HEK293 (cell line): ENCODE measurements around the gene TTC7B.

Source experiments
- CTCF ChIP-seq: fragments of 450-650 bp; formaldehyde crosslinking; IDR thresholded peaks from 2 replicates; pipeline ENCODE4 v1.5.1; 2016; ENCODE audit warnings: missing biosample characterization, missing genetic modification characterization
- ZNF248 ChIP-seq: fragments of 450-650 bp; formaldehyde crosslinking; IDR thresholded peaks from 2 replicates; pipeline ENCODE4 v1.5.1; 2017; ENCODE audit warnings: missing biosample characterization, missing genetic modification characterization
- ZNF645 ChIP-seq: fragments of 450-650 bp; formaldehyde crosslinking; IDR thresholded peaks from 2 replicates; pipeline ENCODE4; 2016; ENCODE audit warnings: missing biosample characterization, missing genetic modification characterization

- no peak for TF ChIP-seq ZNF248 (tag by site-specific recombination)
- TF ChIP-seq CTCF (tag by site-specific recombination), result no peak
- no peak for TF ChIP-seq ZNF645 (tag by site-specific recombination)
These were observed 255.2 kb downstream of the TTC7B start for GRCh38 chr14:90560991-90561390.
